Activated gamma-delta T cell treated with Interleukin-2 at 50 U/mL for 16 hours (primary cell): Measurements from ENCODE around the gene ZNF324B.
A peak's percentile ranks its signal among the peaks of the same experiment; 100 is the strongest.
"Not testable (repeated sequence)": the region's sequence is repeated elsewhere in the genome, so short reads cannot be mapped to it uniquely, and the experiment has no call there.

Source experiments
- DNase-seq: peaks from one replicate; pipeline ENCODE4 v3.0.0-alpha.2; 2020

ZNF324B gene

DNA sequence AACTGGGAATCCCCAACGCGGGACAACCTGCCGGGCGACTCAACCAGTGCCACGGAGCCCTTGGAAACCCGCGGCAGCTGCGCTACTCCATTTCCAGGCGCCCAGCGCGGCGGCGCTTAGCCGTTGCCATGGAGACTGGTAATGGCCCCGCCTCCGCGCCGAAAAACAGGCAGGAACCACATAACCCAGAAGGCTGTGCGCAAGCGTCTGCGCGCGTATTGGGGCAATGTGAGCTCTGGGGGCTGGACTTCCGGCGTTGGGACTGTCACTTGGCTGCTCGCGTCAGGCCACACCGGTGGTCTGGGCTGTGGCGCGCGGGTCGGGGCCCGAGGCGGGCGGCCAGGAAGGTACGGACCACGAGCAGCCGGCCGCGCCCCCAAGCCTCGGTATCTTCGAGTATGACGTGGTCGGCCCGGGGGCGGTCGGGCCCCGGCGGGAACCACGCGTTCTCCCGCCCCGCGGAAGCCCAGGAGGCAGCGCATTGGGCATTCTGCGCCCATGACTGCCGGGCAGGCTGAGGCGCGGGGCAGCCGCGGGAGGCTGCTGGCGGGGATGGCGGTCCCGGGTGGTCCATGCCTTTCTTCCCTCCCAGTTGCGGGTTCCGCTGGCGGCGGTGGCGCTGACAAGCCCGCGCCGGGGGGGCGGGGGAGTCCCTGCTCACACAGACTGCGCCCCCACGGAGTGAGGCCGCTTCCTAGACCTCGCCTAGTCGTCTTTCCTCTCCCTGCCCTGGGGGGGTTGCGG is at the start of gene ZNF324B:
TSS of gene ZNF324B (plus strand) at position 265 of the 744 bp plus-strand sequence. CDS start 2,080 bp downstream, outside the sequence.
- peak; percentile 96 for DNase-seq

DNA sequence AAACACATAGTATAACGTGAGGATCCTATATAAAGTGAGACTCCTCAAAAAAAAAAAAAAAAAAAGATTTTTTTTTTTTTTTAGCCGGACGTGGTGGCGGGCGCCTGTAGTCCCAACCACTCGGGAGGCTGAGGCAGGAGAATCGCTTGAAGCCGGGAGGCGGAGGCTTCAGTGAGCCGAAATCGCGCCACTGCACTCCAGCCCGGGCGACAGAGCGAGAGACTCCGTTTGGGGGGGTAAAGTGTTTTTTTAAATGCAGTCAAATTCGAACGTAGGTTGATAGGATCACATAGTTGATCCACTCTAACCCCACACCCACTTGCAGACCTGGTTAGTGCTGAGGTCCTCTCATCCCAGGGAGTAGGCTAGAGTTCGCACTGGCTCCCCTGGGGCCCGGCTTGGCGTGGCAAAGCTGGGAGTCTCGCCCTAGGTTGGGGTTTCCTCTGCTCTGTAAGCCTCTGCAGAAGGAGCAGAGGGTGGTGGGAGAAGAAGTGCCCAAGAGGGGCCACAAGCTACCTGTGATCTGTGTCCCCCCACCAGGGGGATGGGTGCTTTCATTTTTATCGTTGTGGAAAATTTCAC is 49.5 kb upstream of the ZNF324B start:
- no peak for DNase-seq

DNA sequence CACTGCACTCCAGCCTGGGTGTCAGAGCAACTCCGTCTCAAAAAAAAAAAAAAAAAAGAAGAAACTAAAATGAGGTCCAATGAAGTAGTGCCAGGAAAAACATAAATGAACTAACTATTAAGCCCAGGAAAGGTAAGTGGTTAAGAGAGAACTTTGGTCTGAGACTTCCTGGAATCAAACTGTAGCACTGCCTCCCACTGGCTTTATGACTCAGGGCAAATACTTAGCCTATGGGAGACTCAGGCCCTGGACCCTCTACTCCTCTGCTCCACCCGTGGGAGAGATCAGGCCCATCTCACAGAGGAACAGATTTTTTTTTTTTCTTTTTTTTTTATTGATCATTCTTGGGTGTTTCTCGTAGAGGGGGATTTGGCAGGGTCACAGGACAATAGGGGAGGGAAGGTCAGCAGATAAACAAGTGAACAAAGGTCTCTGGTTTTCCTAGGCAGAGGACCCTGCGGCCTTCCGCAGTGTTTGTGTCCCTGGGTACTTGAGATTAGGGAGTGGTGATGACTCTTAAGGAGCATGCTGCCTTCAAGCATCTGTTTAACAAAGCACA is 47.4 kb upstream of the ZNF324B start:
- not testable (repeated sequence) for DNase-seq

DNA sequence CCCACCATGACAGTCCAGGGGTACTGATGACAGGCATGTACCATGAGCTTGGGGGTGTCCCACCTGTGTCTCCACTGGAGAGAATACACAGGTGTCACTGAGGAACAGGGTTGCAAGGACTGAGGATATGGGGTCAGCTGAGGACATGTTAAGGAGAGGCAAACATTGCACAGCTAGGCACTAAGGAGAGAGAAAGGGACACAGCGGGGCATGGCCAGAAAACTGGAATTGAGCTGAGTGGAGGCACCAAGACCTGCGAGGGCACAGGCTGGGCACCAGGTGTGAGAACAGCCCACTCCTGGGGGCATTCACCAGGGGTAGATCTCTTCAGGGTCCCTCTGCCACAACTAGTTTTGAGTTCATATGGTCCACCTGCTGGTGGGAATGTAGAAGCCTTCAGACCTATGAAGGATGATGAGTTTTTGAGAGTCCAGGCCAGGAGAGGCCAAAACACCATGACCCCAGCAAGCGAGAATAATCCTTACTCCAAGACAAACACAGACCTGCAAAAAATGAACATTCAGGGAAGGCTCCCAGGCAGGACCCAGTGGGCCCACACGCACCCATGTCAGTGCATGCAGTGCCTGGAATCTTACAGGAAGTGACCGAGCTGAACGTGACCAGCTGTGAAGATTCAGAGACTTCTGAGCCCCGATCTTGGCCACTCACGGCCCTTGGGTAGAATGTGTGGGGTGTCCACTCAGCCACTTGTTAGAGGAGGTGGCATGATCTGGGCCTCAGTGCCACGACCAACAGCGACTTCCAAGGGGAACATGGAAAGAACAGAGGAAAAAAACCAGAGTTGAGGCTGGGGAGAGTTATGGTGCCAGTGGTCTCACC is 44.4 kb upstream of the ZNF324B start:
- no peak for DNase-seq

DNA sequence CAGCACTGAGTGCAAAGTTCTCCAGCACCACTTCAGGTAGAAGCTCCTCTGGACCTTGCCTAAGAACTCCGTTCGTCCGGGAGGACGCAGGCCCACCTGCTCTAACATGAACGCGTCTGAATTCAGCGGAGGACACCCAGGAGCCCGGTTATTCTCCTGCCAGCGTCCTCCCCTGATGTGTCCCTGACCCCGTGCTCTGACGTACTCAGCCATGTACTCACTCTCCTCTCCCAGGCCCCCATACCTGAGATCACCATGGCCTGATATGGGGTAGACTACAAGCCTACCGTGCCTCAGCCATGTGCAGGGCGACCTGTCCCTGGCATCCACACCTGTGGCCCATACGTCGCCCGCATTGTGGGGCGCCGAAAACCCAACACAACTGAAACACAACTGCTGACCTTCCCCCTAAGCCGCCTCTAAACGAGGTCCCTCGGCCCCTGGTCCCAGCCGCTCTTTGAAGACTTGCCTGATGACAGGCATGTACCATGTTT is 43.7 kb upstream of the ZNF324B start:
- no peak for DNase-seq

DNA sequence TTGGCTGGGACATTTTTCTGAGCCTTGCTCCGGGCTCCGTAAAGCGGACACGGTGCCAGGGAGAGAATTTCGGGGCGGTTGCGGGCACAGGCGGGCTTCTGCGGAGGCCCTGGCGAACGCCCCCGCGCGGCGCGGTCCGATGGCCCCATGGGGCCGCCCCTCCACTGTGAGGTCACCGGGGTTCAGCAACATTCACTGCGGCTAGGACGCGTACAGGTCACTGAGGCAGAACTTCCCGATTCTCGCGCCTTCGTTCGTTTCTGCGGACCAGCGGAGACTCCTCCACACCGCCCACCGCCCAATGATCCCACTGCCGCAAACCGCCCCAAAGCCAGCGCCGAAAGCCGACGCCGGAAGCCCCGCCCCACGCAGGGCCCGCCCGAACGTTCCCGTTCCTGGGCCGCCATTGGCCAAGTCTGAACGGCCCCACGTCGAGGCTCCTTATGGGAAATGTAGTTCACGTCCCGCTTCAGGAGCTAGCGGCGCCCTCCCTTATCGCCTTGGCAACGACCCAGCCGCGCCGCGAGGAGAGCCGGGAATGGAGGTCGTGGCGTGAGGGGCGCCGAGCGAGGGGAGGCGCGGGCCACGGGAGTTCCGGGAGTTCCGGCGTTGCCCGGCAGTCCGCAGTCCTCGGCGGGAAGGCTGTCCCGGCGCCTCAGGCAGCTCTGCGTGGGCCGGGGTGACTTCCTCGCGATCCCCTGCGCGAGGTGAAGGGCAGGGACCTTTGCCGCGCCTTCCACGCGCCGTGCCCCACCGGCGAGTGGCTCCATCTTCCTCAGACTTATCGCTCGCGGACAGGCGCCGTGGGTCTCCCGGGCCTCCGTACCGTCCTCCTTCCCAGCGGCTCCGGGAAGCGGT is 43.0 kb upstream of the ZNF324B start, which contains the start of gene ZNF584:
TSS of gene ZNF584 (plus strand) at position 498 of the 858 bp plus-strand sequence. CDS start 499 bp downstream, outside the sequence.
- peak; percentile 93 for DNase-seq

DNA sequence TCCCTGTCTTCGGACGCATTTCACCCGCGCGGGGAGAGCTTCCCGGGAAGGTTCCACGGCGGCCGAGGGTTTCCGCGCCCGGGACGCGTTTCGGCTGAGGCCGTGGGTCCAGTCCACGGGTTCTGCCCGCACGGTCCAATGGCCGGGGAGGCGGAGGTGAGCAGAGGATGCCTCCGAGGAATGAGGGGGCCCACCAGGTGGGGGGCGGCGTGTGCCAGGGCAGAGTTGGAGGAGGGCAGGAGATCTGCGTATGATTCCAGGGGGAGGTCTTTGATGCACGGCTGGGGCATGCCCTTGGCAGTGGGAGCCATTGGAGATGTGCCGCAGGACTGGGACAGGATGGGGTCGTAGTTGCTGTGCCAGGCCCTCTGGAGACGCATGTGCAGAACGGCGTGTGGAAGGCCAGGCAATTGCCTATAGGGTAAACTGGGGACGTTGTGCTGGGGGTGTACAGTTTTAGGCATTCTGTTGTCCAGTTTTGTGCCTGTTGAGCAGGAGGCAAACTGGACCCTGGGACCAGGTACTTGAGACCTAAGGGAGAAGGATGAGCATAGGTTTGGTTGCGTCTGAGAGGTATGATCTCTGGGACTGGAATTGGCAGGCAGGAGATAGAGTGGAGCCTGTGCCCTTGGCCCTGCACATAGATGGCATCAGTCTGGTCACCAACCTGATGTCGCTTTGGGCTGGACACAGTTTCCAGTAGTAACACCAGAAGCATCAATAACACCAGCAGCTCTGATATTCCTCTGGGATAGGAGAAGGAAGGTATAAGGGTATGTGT is 42.2 kb upstream of the ZNF324B start:
- DNase-seq, result no peak

DNA sequence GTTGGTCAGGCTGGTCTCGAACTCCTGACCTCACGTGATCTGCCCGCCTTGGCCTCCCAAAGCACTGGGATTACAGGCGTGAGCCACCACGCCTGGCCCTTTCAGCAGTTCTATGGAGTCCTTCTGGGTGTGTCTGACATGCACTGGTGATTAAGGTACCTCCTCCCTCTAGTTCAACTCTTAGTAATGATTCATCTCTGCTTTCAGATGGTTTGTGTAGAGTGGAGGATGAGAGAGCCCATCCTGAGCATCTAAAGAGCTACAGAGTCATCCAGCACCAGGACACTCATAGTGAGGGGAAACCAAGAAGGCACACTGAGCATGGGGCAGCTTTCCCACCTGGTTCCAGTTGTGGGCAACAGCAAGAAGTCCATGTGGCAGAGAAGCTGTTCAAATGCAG is 34.8 kb upstream of the ZNF324B start:
- DNase-seq, result no peak

DNA sequence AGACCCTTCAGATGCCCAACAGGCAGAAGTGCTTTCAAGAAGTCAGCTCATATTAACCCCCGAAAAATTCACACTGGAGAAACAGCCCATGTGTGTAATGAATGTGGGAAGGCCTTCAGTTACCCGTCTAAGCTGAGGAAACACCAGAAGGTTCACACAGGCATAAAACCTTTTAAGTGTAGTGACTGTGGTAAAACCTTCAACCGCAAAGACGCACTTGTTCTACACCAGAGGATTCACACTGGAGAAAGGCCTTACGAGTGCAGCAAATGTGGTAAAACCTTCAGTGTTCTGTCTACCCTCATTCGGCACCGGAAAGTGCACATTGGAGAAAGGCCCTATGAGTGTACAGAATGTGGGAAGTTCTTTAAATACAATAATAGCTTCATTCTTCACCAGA is 34.4 kb upstream of the ZNF324B start:
- DNase-seq, result no peak

DNA sequence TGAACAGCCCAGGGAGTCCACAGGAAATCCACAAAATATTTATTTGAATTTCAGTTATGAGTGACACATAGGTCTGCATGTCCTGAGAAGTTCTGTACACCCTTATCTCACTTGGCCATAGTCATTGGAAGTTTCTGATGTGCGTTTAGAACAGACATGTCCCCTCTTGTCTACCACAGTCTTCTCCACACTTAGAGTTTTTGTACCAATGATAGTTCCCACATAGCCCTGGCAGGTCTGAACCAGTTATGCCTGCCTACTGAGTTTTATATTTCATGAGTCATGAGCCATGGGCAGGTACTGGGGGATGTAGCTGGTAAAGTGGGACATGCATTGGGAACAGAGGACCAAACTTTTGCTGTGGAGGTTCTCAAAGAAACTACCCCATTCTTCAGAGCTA is 22.8 kb upstream of the ZNF324B start:
- no peak for DNase-seq

DNA sequence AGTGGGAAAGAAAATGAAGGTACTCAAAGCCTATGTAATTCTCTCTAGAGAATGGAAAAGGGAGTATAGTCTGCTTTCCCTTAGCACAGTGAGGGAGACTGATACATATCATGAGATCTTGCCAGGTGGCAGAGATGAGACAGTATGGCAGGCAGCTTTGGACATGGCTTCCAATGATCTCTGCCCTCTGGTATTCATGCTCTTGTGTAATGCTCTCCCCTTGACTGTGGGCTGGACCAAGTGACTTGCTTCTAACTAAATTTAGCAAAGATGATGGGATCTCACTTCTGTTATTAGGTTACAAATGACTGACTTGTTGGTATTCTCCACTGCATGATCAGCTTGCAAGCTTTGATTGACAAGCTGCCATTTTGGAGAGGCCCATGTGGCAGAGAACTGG is 21.7 kb upstream of the ZNF324B start:
- no peak for DNase-seq

DNA sequence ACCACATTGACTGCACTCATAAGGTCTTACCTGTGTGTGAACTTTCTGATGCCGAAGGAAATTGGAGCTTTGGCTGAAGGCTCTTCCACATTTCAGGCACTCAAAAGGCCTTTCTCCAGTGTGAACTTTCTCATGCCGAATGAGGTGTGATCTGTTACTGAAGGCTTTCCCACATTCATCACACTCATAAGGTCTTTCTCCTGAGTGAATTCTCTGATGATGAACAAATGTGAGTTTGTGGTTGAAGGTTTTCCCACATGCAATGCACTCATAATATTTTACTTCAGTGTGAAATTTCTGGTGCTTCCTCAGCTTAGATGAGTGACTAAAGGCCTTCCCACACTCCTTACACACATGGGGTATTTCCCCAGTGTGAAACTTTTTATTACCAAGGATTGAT is 17.2 kb upstream of the ZNF324B start:
- DNase-seq, result no peak

DNA sequence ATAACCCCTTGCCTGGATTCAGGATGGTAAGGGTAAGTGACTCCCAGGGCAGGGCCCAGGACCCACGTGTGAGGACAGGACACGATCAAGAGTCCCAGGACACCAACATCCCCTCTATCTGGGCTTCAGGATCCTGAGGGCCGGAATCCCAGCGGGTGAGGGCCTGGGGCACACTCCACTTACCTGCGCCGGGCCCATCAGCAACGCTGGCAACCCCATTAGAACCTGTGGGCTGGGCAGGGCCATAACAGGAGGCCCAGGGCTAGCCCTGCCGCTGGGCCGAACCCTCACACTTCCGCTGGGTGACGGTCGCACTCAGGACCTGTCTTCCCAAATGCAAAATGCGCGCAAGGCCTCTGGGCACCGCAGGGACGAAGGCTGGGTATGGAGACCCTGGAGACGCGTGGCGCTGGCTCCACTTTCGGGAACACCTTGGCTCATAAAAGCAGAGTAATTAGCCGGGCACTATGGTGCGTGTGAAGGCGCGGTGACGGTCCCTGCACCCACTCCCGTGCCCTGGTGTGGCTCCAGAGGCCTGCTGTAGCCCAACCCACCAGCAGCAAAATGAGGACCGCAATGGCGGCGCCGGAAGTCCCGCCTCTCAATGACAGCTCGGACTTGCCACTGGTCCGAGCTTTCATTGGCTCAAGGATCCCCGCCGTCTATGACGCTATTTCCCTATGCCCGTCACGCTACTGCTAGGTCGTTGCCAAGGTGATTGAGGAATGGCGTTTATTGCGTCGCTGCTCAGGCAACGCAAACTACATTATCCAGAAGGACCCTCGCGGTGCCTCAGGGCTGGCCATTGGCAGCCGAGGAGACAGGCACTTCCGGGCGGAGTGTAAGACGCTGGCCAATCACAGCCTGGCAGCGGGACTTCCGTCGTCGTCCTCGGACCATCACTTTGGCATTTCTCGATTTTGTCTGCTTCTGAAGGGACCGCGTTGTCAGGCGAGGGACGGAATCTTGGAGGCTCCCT is 11.6 kb upstream of the ZNF324B start, which contains the start of gene ZNF132:
TSS of gene ZNF132 (minus strand) at position 578 of the 979 bp plus-strand sequence. CDS start at position 246, 332 bp downstream.
- DNase-seq, result peak; percentile 93

DNA sequence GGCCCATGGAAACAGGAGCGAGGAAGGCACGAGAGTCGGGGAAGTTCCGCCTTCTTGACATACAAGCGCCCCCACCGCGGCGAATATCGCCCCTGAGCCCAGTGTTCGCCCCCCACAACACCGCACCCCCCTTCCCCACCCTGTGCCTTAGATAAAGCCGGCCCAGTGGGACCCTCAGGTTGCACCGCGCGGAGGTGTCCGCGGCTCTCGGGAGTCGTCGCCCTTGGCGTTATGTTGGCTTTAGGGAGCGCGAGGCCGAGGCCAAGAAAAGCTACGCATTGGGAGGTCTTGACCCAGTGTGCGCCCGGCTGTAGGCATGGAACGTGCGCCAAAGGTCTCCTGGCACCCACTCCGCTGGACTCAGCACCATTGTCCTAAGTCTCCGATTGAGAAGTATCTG is 10.9 kb upstream of the ZNF324B start:
- DNase-seq, result no peak

DNA sequence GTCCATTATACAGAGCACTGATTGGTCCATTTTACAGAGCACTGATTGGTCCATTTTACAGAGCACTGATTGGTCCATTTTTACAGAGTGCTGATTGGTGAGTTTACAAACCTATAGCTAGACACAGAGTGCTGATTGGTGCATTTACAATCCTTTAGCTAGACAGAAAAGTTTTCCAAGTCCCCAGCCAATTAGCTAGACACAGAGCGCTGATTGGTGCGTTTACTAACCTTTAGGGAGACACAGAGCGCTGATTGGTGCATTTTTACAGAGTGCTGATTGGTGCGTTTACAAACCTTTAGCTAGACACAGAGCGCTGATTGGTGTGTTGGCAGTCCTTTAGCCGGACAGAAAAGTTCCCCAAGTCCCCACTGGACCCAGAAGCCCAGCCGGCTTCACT is 8.4 kb upstream of the ZNF324B start:
- not testable (repeated sequence) for DNase-seq

DNA sequence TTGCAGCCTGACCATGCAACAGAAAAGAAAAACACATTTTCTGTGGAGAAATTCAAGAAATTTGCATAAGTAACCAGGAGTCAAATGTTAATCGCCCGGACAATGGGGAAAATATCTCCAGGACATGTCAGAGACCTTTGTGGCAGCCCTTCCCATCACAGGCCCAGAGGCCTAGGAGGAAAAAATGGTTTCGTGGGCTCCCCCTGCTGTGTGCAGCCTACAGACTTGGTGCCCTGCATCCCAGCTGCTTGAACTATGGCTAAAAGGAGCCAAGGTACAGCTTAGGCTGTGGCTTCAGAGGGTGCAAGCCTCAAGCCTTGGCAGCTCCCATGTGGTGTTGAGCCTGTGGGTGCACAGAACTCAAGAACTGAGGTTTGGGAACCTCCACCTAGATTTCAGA is 2.6 kb upstream of the ZNF324B start:
- DNase-seq, result not testable (repeated sequence)

DNA sequence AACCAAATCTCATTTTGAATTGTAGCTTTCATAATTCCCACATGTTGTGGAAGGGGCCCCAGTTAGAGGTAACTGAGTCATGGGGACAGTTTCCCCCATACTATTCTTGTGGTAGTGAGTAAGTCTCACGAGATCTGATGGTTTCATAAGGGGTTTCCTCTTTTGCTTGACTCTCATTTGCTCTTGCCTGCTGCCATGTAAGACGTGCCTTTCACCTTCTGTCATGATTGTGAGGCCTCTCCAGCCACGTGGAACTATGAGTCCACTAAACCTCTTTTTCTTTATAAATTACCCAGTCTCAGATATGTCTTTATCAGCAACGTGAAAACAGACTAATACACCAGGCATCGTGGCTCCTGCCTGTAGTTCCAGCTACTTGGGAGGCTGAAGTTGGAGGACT is 1.4 kb upstream of the ZNF324B start:
- not testable (repeated sequence) for DNase-seq

DNA sequence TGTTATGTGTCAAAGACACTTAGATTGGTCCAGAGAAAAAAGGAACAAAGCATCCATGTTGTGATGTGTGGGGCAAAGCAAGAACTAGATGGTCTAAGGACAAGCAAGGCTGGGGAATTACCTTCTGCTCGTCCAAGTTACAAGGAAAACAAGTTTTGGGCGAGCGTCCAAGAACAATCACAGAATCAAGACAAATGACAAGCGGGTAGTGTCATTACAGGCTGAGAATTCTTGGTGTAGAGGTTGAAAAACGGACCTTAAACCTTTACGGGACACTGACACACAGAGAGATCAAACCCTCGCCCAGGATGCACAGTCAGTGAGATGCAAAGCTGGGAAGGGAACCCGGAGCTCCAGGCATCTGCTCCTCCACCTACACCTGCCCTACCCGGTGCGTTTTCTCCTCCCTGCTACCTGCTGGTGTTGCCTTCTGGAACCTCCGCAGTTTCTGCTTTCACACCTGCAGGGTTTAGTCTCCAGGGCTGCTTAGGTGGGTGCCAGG is 515 bp upstream of the ZNF324B start:
- DNase-seq, result no peak

DNA sequence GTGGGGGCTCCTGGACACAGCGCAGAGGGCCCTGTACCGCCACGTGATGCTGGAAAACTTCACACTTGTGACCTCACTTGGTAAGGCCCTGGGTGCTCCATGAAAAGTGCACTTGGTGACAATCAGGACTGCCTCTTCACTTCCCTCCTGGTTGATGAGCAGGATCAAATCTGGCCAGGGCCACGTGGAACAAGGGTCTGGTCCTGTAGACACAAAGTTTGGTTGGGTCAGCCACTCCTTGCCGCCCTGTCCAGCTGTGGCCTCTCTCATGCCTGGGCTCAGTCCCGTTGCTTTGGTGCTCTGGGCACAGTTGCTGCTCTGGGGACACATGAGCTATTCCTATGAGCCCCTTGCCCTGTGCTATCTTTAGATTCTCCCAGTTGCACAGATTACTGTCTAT is 2.3 kb downstream of the ZNF324B start:
- DNase-seq, result no peak

DNA sequence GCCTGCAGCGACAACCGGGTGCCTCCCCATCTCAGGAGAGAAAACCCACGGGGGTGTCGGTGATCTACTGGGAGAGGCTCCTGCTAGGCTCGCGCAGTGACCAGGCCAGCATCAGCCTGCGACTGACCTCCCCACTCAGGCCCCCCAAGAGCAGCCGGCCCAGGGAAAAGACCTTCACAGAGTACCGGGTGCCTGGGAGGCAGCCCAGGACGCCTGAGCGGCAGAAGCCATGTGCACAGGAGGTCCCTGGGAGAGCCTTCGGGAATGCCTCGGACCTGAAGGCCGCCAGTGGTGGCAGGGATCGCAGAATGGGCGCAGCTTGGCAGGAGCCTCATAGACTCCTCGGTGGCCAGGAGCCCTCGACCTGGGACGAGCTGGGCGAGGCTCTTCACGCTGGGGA is 3.9 kb downstream of the ZNF324B start:
- no peak for DNase-seq
